Stimulated activated CD4-positive, alpha-beta T cell treated with anti-CD3 and anti-CD28 coated beads, Interleukin-15, amount 100 ng/mL, for 48 hours (primary cell): ENCODE measurements around the gene CBFA2T3.

Experiments used
- DNase-seq, 2 donors: peaks; one replicate each; pipeline ENCODE4 v3.0.0-alpha.2; 2020; ENCODE audit warnings: low read depth in 2 of 2

Gene CBFA2T3

DNA sequence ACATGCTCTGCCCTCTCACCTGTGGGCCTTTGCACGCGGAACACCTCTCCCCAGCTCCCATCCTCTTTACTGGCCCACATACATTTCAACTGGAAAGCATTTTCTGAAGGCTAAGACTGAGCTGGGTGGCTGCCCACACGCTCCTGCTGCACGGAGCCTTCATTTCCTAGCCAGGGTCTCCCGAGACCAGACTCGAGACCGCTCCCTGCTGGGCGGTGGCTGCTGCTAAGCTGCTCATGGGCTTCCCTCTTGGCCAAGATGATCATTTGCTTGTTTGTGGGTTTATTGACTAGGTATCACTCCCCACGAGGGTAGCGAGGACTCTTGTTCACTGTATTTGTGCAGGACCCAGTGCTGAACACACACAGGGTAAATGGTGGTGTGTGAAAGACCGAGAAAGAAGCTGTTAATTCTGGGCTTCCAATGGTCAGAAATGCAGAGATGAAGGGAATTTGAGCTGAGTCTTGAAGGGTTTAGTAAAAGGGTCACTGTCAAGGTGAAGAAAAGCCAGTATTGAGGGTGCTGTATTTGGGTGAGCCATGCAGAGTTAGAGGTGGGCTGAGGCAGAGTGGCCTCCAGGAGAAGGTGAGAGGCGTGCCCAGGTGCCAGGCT is 119.2 kb downstream of the CBFA2T3 start:
- peak; percentile 42 to 73 for DNase-seq

DNA sequence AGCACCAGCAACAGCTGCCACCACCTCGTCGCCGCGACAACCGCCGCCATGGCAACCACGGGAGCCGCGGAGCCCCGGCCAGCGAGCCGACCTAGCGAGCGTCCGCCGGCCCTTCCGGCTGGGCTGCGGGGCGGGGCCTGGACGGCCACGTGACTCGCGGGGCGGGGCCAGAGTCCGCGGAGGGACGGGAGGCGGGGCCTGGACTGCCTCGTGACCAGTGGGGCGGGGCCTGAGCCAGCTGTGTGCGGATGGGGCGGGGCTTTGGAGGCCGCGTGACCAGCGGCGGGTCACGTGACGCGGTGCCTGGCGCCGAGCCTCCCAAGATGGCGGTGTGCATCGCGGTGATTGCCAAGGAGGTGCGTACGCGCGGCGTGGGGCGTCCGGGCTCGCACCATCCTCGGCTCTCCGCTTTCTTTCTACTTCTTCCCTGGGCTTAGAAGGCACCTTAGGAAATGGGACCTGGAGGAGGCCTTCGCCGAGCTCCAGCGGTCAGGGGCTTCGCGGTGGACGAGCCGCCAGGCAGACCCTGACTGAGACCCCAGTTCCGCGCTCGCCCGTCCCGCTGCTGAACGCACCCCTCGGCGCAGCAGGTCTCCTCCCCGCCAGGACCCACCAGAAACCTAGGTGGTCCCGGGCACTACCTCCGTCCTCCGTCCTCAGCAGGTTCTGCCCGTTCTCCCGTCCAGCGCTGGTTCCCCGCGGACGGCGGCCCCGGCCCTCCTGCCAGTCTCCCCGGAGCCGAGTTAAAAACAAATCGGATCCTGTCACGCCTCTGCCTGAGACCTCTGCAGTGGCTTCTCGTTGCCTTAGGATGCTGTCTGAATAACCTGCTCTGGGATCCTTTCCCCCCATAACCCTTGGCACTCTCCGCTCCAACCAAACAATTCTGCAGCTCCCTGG is 119.9 kb downstream of the CBFA2T3 start, which contains the start of the genes GALNS and TRAPPC2L:
TSS of gene GALNS (minus strand) at position 120 of the 900 bp plus-strand sequence. CDS start at position 50, 70 bp downstream.
TSS of gene TRAPPC2L (plus strand) at position 300 of the 900 bp plus-strand sequence. CDS start at position 324, 24 bp downstream.
- peak; percentile 98 to 99 for DNase-seq

DNA sequence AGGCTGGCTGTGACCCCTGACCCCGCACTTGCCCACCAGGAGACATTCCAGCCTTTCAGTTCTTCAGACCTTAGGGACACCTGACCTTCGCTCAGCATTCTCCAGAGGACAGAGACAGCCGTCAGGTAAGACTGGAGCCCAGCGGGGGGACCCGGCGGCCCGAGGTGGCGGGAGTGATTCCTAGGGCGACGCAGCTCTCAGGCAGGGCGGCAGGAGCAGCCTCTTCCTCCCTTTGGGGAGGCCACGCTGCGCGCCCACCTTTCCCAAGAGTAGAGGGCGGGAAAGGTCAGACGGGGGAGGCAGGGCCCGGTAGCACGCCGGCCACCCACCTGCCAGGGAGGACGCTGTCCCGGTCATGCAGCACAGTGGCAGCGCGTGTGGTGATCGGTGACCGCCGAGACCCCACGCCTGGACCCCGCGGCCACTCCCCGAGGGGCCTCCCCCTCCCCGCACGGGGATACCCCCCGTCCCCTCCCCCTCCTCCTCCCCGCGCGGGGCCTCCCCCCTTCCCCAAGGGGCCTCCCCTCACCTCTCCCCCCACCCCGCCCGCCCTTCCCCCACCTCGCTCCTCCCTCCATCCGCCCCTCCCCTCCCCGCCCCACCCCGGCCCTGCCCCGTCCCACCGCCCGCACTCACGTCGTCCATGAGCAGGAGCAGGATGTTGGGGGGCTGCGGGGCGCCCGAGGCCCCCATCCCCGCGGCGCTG is 120.7 kb downstream of the CBFA2T3 start:
- DNase-seq = no peak

DNA sequence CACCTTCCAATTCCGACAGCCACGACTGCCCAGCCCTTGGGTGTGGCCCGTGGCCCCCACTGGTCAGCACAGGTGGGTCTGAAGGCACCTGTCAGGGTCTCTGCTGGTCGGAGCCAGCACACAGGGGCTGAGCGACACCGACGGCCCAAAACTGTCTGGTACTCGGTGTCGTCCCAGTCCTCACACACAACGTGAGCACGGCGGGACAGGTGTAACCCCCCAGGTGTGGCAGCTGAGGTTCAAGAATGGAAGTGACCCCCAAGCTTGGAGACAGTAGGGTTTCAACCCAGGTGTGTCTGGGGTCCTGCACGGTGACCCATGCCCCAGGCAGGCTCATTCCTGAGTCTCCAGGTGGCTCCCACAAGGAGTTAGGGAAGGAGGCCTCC is 121.3 kb downstream of the CBFA2T3 start:
- DNase-seq = no peak

DNA sequence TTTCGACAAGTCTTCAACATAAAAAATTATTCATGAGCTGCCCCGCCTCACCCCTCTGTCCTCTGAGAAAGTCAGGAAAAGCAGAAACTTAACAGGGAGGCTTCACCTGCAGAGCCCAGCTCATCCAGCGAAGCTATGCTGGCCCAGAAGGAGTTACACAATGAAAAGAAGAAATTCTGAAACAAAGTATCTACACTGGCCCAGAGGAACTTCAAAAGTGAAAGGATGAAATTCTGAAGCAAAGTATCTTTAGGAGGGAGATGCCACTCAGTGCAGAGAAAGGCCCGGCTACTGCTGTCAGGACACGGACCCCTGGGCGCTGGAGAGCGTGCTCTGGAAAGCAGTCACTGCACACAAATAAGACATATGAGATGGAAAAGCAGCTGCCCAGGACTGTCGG is 121.8 kb downstream of the CBFA2T3 start:
- no peak for DNase-seq

DNA sequence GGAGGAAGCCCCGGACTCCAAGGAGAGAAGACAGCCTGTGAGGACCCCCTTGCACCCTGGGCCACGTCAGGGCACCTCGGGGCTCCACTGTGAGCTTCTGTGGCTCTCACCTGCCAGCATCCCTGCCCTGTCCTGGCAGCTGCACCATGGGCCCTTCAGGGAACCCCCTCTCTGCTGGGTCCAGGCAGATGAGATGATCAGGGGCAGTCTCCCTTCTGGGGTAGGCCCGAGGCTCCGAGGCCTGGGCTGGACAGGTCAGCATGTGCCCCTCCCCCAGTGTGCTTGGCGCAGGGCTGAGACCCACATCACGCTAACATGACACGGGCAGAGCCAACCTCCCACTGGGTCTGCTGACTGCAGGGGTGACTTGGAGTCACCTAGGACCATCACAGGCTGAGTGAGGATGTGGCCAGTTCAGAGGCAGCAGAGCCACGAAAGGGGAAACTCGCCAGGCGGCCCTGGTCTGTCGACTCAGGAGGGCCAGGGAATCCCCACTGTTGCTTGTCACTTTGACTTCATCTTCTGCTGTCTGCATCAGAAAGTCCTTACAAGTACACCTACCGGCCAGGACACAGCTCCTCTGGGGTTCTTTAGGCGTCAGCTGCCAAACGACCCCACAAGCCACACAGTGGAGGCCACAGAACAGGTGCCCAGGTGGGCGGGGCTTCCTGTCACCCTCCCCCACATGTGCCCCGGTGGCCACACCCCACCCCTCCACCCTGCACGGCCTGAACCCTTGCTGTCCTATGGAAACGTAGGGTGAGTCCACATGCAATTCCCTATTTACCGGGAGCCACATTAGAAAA is 122.5 kb downstream of the CBFA2T3 start:
- DNase-seq = no peak

DNA sequence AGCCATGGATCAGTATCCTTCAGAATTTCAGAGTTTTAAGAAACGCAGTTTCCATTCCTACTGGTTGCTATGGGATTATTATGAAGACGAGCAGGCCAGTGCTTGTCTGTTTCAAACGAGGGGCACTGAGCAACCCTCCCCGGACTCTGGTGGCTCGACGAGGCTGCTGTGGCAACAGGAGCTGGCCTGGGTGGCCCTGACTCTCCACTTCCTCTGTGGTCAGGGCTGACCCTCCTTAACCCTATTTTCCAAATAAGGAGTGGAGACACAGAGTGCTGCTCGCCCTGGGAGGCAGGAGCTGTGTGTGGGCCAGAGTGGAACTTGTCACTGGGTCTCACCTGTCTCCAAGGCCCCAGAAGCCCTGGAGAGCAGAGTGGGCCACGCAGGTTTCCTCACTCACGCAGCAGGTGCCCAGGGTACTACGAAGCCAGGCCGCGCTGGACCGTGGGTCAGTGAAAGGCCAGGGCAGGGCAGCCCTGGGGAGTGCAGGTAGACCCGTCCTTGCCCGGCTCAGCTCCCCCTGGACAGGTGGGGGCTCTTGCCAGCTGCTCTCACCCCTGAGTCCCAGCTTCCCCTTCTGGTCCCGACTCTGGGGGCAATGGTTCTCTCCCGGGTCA is 123.6 kb downstream of the CBFA2T3 start:
- DNase-seq = no peak

DNA sequence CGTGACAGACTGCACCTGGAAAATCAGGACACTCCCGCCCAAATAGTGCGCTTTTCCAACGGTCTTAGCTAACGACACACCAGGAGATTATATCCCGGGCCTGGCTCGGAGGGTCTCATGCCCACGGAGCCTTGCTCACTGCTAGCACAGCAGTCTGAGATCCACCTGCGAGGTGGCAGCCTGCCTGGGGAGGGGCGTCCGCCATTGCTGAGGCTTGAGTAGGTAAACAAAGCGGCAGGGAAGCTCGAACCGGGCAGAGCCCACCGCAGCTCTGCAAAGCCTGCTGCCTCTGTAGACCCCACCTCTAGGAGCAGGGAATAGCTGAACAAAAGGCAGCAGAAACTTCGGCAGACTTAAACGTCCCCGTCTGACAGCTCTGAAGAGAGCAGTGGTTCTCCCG is 125.4 kb downstream of the CBFA2T3 start:
- no peak for DNase-seq

DNA sequence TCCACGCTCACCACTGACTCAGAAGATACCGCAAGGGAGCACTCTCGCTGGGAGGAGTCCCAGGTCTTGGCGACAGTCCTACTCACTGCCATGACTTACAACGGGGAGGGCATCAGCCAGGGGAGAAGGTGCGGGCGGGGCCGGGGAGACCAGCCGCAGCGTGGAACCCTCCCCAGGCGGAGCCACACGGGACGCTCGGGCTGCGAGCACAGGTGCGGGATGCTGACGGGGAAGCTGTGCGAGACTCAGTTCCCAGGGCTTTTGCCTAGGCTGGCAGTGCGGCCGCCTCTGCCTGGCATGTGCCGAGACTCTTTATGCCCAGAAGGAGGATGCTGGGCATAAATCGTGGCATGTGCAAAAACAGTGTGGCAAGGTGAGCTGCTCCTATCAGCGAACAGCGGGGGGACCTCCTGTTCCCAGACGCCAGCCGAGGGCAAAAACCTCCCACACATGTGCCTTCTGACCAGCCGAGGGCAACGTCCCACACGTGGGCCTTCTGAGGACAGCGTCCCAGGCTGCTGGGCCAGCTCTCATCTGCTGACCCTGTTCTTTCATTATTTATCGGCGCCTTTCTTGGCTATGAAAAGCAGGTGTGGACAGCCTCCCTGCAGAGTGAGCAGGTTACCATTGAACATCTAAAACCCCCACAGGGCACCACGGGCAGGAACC is 126.3 kb downstream of the CBFA2T3 start:
- DNase-seq = no peak

DNA sequence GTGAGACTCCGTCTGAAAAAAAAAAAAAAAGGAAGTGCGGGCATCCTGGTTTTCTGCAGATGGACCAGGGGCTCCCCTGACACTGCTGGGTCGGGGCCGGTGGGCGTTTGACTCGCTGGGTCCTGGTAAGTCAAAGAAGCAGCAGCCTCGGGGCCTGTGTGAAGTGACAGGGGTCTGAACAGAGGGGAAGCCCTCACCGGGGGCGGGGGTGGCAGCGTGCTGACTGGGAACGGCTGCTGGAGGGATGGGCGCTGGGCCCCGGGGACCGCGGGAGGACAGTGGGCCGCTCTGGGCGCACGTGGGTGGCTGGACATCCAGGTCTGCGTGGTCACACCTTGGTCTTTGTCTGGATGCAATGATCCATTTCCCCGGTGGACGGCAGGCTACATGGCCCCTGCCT is 128.4 kb downstream of the CBFA2T3 start:
- DNase-seq = no peak

DNA sequence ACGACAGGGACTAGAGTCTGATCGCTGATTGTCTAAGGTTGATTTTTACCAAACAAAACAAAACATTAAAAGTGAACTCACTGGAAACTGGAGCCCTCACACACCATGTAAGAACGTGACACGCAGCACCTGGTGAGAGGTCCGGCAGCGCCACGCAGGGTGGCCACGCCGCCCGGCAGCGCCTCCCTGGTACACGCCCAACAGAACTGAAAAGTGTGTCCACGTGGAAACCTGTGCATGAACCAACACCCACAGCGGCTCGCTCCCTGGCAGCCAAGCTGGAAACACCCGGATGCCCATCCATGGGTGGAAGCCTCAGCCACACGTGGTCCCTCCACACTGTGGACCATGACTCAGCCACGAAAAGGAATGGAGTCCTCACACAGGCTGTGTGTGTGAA is 129.4 kb downstream of the CBFA2T3 start:
- no peak for DNase-seq

DNA sequence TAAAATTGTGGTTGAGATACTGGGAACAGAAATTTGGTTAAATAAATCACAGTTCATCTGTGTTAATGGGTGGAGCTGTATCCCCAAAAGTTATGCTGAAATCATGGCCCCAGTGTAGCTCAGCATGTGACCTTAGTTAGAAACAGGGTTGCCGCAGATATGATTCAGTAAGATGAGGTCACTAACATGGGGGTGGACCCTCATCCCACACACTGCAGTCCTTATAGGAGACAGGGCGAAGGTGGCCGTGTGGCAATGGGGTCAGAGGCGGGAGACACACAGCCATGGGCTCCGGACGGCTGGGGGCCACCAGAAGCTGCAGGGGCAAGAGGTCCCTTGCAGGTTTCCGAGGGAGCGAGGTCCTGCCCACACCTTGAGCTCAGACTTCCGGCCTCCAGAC is 130.9 kb downstream of the CBFA2T3 start:
- DNase-seq = no peak

DNA sequence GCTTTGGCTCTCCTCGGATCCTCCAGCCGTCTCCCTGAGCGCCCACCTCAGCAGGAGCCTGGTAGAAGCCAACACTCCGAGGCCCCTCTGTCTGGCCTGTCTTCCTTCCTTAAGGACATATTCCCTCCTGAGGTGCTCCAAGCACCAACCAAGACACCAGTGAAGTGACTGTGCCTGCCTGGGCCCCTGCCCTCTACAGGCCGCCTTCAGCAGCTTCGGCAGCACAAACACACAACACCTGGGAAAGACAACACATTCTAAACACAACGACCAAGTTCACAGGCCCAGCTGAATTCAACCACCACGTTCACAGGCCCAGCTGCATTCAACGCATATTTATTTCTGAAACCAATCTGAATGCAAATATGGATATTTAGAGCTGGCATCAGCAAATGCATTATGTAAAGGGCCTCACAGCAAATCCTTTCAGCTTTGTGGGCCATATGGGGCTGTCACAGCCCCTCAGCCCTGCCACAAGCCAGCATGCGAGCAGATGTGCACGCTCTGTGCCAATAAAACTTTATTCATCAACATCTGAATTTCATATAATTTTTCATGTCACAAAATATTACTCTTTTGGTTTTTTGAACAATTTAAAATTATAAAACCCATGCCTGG is 132.5 kb downstream of the CBFA2T3 start:
- DNase-seq = no peak

DNA sequence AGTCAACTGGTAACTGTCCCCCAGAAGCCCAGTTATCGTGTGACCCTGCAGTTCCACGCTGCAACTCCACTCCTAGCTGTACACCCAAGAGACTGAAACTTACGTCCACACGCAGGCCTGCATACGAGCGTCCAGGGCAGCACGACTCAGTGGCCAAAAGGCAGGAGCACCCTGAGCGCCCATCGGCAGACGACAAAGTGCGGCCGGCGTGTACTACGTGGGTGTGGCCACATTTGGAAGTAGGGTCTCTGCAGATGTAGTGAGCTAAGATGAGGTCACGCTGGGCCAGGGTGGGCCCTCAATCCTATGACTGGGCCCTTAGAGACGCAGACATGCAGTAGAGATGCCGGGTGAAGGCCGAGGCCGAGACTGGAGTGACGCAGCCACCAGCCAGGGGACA is 133.8 kb downstream of the CBFA2T3 start:
- no peak for DNase-seq

DNA sequence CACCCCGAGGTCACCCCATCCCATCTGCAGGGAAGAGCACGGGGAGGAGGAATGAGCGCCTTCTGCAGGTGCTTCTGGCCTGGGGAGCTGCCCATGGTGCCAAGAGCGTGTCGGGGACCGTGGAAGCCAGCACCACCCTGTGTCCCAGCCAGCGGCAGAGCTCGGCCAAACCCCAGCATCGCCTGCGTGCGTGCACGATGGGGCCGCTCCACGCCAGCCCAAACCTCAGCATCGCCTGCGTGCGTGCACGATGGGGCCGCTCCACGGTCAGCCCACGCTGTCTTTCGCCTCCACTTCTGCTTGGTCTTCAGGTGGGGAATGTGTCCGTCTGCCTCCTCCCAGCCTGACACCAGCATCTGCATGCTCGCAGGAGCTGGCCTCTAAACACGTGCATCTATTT is 134.2 kb downstream of the CBFA2T3 start:
- no peak for DNase-seq

DNA sequence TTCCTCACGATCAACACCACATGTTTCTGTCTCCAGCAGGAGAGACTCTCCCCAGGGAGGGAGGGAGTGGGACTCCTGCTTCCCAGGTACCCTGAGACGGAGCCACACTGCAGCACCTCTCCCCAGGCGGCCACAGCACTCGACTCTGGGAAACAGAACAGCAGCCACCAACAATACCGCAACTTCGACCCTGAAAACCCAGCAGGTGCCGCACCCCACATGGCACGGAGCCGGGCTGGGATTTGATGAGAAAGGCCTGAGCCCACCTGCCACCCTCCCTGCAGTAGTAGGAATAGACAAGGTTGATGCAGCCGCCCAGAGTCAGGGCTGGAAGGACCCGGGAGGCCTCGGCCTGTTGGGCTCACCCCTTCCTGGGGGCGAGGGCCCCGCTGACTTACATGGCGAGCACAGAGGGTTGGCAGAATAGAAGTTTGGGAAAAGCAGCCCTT is 134.7 kb downstream of the CBFA2T3 start:
- no peak for DNase-seq

DNA sequence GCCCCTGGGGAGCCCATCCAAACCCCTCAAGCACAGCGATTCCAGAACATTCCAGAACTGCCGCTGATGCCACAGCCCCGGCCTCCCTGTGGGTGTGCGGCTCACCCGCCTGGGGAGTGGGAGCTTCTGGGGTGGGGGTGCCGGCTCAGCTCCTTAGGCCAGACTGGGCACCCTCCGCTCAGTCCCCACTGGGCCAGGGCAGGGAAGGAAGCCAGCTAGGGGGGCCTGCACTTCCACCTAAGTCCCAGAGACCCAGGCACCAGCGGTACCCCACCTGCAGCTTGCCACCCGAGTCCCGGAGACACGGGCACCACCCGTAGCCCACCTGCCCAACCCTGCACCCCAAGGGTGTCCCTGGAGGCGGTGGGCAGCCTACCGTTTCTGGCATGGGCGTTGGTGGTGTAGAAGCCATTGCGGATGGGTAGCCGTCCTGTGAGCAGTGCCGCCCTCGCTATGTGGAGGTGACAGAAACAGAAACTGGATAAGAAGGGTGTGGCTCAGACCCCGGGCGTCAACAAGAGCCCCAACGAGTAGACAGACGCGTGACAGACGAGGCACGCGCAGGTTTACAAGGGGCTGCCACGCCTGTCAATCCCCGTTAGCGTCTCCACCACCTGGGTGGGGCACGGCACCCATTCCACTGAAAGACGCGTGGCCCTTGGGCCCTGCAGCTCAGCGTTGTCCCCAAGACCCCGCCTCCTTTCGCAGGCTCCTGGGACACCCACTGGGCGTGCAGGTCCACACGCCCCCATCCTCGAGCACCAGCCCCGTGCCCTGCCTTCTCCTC is 135.3 kb downstream of the CBFA2T3 start:
- DNase-seq = no peak

DNA sequence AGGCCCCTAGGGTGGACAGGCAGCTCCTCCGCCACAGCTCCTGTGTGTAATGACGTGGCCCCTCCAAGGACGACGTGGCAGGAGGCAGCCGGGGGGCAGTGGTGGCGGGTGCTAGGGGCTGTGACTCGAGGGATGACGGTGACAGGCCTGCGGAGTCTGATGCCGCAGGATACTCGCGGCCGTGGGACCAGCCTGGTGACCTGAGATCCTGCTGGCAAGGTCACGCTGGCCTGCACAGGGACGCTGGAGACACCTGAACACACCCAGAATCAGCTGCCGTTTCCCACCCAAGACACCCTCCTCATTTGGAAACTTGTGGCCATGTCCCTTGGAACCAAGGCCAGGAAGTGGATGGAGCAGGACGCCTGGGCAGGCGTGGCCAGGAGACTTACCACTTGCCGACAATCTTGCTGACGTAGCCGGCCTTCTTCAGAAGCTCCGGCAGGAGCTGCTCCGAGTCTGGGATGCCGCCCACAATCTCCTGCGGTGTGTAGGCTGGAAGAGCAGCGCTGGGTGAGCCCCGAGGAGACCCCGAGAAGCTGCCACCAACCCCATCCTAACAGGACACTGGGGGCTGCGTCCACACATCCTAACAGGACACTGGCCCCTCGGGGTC is 136.3 kb downstream of the CBFA2T3 start:
- no peak for DNase-seq
